Smooth muscle cell (in vitro differentiated cells): ENCODE measurements around the gene GYPC. TPM values are rescaled to one million over a fixed set of nuclear protein-coding genes. Genes with fewer than 3 reads are reported as not detected.

Source experiments
- DNase-seq: peaks from one replicate; lab custom pipeline; 2025; ENCODE audit not compliant: unreplicated experiment; lab: John Stamatoyannopoulos, UW
- H2AFZ ChIP-seq: fragments of 200-600 bp; sonication (generic); 2 replicates; pipeline ENCODE4 v1.6.0; 2016; ENCODE audit warnings: antibody characterized with exemption, low read depth, mild to moderate bottlenecking
- H3F3A ChIP-seq: fragments of 200-600 bp; sonication (generic); 2 replicates; pipeline ENCODE4 v1.6.0; 2017; ENCODE audit warnings: antibody characterized with exemption, low read depth
- H3K27ac ChIP-seq: fragments of 200-600 bp; sonication (generic); 2 replicates; pipeline ENCODE4 v1.5.1; 2016; ENCODE audit warnings: low read depth, mild to moderate bottlenecking
- H3K27me3 ChIP-seq: fragments of 200-600 bp; sonication (generic); 2 replicates; pipeline ENCODE4 v1.6.1; 2016; ENCODE audit warnings: low read depth, mild to moderate bottlenecking
- H3K36me3 ChIP-seq: fragments of 200-600 bp; sonication (generic); 2 replicates; pipeline ENCODE4 v1.5.1; 2016; ENCODE audit warnings: low read depth
- H3K4me1 ChIP-seq: fragments of 200-600 bp; sonication (generic); 2 replicates; pipeline ENCODE4 v1.5.1; 2016; ENCODE audit warnings: low read depth
- H3K4me2 ChIP-seq: fragments of 200-600 bp; sonication (generic); 2 replicates; pipeline ENCODE4 v1.6.0; 2016; ENCODE audit warnings: mild to moderate bottlenecking
- H3K4me3 ChIP-seq: fragments of 200-600 bp; sonication (generic); 2 replicates; pipeline ENCODE4 v1.5.1; 2016; ENCODE audit warnings: mild to moderate bottlenecking
- H3K79me2 ChIP-seq: fragments of 200-600 bp; sonication (generic); 2 replicates; pipeline ENCODE4 v1.6.0; 2016; ENCODE audit warnings: low read depth, mild to moderate bottlenecking
- H3K9ac ChIP-seq: fragments of 200-600 bp; sonication (generic); 2 replicates; pipeline ENCODE4 v1.6.0; 2016; ENCODE audit warnings: low read depth
- H3K9me3 ChIP-seq: fragments of 200-600 bp; sonication (generic); replicated peaks from 2 replicates; pipeline ENCODE4 v1.5.1; 2016; ENCODE audit warnings: low read depth
- H4K20me1 ChIP-seq: fragments of 200-600 bp; sonication (generic); 2 replicates; pipeline ENCODE4 v1.6.0; 2016; ENCODE audit warnings: low read depth
- CTCF ChIP-seq: fragments of 200-600 bp; sonication (generic); IDR thresholded peaks from 2 replicates; pipeline ENCODE4 v1.5.1; 2017; ENCODE audit warnings: borderline replicate concordance, mild to moderate bottlenecking, antibody characterized with exemption; ENCODE audit not compliant: insufficient read depth, poor library complexity, severe bottlenecking
- WGBS: methylation state at CpG from one replicate; pipeline ENCODE4 v1.1.7; 2016; ENCODE audit warnings: low lambda C conversion rate; 5-methylcytosine and 5-hydroxymethylcytosine counted together
- polyA plus RNA-seq: library from polyadenylated mRNA; unstranded; fragments of >200 nt; fragmentation: Nextera tagmentation; extraction: Ambion mirVana; gene quantifications from 2 replicates; pipeline ENCODE4 v1.2.1, GENCODE V29; 2016
- total RNA-seq: library from RNA; depleted of rRNA; stranded (reverse); fragments of >200 nt; gene quantifications from 2 replicates; pipeline ENCODE4 v1.2.3, GENCODE V29; 2014

Gene GYPC
- total and polyA plus RNA-seq, 2 experiments from 2014 or later: 25.7 to 61.8 TPM

GRCh38 chr2:126731353-126731752, 75.4 kb downstream of the GYPC start:
- 89% methylated on average over 5 of the region's 5 CpGs for WGBS
- TF ChIP-seq CTCF: no peak
- Histone ChIP-seq H3K4me3 (no peak overlapping the region), H3K4me2 (no peak overlapping the region), H3K27me3 (no peaks in the 10 kb centered on the region), H3F3A (no peaks in the 10 kb centered on the region), H3K27ac (no peak overlapping the region), H4K20me1 (no peaks in the 10 kb centered on the region), H3K9ac (no peak overlapping the region), H3K36me3 (no peaks in the 10 kb centered on the region), H2AFZ (no peak overlapping the region), H3K79me2 (no peaks in the 10 kb centered on the region), H3K4me1 (no peaks in the 10 kb centered on the region), H3K9me3 (no peaks in the 10 kb centered on the region)
- DNase-seq: no peak

DNA sequence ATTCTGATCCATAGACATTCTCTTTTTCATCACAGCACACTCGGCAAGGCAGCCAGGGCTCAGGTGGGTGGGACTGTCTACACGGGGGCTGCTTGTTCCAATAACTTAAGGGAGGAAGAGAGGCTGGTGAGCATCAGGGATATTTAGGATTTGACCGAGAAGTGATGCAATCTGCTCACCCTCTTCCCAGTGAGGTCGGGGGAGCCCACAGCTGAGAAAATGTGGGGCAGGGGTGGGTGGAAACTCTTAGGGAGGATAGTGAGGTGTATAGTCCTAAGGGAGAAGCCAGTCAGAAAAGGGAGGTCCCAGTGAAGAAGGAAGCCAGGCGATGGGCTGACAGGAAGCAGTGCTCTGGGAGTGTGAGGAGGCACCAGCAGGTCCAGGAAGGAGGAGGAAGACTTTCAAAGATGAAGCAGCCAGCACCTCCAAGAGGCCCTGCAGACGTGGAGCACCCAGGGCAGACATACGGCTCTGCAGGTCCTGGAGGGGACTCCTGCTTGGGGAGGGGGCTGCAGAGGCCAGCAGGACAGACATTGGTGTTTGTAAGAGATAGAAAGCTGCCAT, 76.8 kb downstream of the GYPC start:
- Histone ChIP-seq H3K4me2 (no peak overlapping the region), H3K9ac (no peak overlapping the region), H3K27me3 (no peaks in the 10 kb centered on the region), H4K20me1 (no peaks in the 10 kb centered on the region), H3K9me3 (no peaks in the 10 kb centered on the region), H3F3A (no peaks in the 10 kb centered on the region), H3K27ac (no peak overlapping the region), H3K79me2 (no peaks in the 10 kb centered on the region), H3K4me1 (no peaks in the 10 kb centered on the region), H3K36me3 (no peaks in the 10 kb centered on the region), H2AFZ (no peak overlapping the region), H3K4me3 (no peak overlapping the region)
- no peak for TF ChIP-seq CTCF
- no peak for DNase-seq
- 89% methylated on average over 7 of the region's 7 CpGs for WGBS

GRCh38 chr2:126733795-126734194, 77.8 kb downstream of the GYPC start:
- no peaks in the 10 kb centered on the region for H4K20me1 ChIP-seq
- H3F3A ChIP-seq: no peaks in the 10 kb centered on the region
- H3K79me2 ChIP-seq: no peaks in the 10 kb centered on the region
- TF ChIP-seq CTCF: no peak
- no peaks in the 10 kb centered on the region for H3K27me3 ChIP-seq
- no peak for DNase-seq
- no peak overlapping the region for H3K4me3 ChIP-seq
- H3K36me3 ChIP-seq: no peaks in the 10 kb centered on the region
- no peak overlapping the region for H3K9ac ChIP-seq
- H3K4me1 ChIP-seq: no peaks in the 10 kb centered on the region
- H3K9me3 ChIP-seq: no peaks in the 10 kb centered on the region
- no peak overlapping the region for H3K4me2 ChIP-seq
- no peak overlapping the region for H3K27ac ChIP-seq
- 96% methylated on average over 1 of the region's 1 CpG for WGBS
- H2AFZ ChIP-seq: no peak overlapping the region
